Coronary artery (tissue), 2 donors: ENCODE results near the gene SH2D5.

ENCODE experiments used
- DNase-seq: peaks from one replicate; pipeline ENCODE4 v3.0.0-alpha.2; 2017; ENCODE audit warnings: low spot score
- H3K27ac ChIP-seq, 2 donors: fragments of 200-600 bp; sonication (generic); one replicate each; pipeline ENCODE4 v1.5.1; 2016 to 2019
- H3K4me3 ChIP-seq: fragments of 200-600 bp; sonication (generic); 2 replicates; pipeline ENCODE4 v1.5.1; 2016; ENCODE audit warnings: mild to moderate bottlenecking, moderate library complexity
- TF ChIP-seq, protein P1 (sequence below): fragments of 200-600 bp; sonication (generic); IDR thresholded peaks from one replicate; pipeline ENCODE4 v1.5.1; 2019; ENCODE audit warnings: antibody characterized with exemption

SH2D5 gene

DNA sequence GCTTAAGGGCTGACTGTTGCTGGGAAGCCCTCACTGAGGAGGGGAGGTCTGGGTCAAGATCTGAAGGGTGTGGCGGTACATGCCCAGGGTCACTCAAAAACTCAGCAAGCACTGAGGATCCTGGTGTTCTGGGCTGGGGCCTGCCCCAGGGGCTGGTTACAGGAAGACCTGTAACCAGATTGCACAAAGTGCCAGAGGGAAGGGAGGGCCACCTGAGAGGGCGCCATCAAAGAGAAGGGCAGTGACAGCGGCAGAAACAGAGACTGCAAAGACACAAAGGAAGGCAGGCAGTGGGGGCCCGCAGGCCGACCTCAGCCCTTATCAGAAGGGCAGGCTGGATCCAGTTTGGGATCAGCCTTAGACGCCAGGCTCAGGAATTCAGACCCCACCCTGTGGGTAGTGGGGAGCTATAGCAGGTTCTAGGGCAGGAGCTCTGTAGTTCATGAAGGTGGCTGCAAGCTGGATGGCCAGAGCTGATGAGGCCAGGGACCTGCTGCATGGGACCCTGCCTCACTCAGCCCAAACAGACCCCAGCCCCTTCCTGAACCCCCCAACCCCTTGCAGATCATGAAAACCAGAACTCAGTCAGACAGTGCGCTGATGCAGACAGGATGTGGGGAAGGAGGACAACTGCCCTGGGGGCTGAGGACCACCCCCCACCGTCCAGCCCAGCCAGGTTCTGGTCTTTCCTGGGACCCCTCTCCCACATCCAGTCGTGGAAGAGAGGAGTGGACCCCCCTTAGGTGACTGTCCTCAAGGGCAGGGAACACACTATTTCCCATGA is 3.9 kb downstream of the SH2D5 start:
- H3K27ac ChIP-seq: no peak overlapping the region
- TF ChIP-seq, protein P1, sequence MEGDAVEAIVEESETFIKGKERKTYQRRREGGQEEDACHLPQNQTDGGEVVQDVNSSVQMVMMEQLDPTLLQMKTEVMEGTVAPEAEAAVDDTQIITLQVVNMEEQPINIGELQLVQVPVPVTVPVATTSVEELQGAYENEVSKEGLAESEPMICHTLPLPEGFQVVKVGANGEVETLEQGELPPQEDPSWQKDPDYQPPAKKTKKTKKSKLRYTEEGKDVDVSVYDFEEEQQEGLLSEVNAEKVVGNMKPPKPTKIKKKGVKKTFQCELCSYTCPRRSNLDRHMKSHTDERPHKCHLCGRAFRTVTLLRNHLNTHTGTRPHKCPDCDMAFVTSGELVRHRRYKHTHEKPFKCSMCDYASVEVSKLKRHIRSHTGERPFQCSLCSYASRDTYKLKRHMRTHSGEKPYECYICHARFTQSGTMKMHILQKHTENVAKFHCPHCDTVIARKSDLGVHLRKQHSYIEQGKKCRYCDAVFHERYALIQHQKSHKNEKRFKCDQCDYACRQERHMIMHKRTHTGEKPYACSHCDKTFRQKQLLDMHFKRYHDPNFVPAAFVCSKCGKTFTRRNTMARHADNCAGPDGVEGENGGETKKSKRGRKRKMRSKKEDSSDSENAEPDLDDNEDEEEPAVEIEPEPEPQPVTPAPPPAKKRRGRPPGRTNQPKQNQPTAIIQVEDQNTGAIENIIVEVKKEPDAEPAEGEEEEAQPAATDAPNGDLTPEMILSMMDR: no peak
- DNase-seq: no peak
- H3K4me3 ChIP-seq: no peak overlapping the region

DNA sequence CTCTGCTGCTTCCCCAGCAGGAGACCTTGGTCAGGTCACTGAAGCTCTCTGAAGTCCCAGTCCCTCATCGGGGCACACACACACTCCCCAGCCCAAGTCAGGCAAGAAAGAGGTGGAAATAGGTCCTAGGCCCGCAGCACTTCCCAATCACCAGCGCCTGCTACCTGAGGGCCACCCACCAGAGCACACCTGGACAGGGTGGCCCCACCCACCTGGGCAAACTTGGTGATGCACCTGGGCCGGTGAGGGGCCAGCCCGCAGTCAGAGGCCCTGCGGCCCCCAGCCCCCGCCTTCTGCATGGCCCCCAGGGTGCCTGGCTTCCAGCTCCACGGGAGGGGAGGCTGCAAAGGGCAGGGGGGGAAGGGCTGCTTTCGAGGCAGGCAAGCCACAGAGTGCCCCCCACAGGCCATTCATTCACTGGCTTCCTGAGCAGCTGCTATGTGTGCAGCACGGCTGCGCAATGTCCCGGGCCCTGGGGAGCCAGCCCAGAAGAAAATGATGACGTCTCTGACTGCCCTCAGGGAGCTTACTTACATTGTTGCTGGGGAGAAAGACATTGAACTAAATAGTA is 4.7 kb downstream of the SH2D5 start:
- TF ChIP-seq, protein P1: no peak
- peak; percentile 59 for DNase-seq
- Histone ChIP-seq H3K27ac (no peak overlapping the region), H3K4me3 (no peak overlapping the region)

DNA sequence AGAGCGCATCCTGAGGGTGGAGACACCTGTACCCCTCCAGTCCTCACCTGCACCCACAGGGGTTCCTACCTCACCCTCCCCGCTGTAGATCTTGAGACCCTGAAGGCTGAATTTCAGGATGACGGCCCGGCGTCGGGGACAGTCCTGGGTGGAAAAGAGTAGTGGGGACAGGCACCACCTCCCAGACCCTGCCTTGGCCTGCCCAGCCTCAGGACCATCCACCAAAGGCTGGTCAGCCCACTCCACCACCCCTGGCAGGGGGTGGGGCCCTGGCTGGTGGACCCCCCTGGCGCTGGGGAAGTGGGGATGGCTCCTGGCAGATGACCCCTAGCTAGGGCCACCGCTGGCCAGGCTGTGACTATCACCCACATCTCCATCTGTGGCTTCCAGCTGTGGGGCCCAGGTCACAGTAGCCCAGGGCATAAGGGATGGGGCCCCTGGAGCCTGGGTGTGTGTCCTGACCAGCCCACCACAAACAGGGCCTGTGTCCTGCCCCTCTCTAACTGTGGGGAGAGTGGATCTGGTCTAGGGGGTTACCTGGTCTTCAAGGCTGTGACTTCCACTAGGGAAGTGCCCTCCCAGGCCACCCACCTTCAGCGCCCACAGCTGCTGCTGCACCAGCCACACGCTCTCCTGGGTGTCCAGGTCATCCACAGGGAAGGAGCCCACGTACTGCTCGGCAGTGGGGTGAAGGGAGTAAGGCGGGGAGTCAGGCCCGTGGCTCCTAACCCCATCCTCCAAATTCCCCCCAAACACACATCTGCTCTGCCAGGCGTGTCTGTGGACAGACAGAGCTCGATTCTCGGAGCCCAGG is 5.4 kb downstream of the SH2D5 start:
- Histone ChIP-seq H3K4me3 (no peak overlapping the region), H3K27ac (no peak overlapping the region)
- TF ChIP-seq, protein P1: no peak
- DNase-seq: peak; percentile 62

DNA sequence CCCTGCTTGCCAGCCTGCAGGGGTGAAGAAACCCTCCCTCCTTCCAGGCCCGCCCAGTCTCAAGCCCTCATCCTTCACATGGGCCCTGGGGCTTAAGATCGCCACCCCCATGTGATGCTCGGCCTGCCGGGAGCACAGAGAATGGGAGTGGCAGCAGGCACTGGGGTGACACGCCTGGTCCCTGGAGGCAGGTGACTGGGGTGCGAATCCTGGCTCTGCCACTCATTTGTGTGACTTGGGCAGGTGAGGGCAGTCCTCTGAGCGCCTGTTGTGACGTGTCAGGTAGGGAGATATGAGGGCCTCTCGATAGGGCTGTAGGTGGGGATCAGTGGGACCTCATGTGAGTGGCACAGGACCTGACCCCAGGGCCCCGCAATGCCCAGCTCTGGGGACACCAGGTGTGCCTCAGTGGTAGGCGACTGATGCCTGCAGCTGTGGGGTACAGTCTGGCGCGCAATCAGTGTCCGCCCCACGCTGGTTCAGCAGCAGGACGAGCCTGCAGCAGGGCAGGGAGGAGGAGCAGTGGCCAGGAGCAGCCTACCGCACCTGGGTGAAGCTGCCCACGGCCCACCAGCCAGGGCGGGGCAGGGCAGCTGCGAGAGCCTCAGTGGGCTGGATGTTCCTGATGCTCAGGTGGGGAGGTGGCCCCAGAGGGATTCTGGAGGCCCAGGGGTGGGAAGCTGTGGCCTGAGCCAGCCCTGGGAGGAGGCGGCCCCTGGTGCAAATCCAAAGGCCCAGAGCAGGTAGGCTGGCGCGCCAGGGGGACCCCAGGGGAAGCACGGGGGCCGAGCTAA is 6.2 kb downstream of the SH2D5 start:
- Histone ChIP-seq H3K4me3 (no peak overlapping the region), H3K27ac (no peak overlapping the region)
- peak; percentile 65 for DNase-seq
- TF ChIP-seq, protein P1: no peak

DNA sequence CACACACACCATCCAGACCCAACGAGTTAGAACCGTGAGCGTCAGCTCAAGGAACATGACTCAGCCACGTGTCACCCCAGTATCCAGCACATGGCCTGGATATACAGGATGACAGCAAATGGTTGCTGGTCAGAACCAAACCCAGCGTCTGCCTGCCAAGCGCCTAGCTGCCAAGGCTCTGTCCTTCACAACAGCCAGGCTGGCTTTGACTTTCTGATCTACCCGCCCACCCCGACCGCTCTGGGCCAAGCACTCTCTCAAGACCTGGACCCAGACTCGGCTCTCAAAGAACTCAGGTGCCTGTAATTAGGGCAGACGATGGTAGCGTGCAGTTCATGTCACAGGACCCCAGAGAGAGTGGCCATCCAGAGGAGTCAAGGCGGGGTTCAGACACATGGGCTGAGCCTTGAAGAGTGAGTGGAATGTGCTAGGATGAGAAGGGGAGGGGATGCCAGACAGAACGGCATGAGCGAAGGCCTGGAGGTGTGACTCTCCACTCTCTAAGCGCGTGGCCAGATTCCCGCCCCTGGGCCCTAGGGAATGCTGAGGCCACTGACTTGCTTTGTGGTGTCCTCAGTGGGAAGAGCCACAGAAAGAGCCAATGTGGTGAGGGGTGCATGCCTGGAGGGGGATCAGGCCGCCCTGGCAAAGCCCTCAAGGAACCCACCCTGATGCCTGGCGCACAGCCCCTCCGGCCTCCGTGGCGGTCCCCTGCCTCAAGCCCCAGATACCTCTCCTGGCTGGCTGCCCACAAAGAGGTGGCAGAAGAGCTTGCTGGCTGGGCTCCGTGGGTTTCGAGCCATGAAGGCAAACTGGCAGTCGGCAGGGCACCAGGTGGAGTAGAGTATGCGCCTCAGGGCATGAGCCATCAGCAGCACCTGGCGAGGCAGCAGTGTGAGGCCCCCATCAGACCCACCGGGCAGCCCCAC is 7.0 kb downstream of the SH2D5 start:
- DNase-seq: peak; percentile 50
- H3K27ac ChIP-seq: no peak overlapping the region
- TF ChIP-seq, protein P1: no peak
- H3K4me3 ChIP-seq: no peak overlapping the region
